Measurements from ENCODE around the gene NIPA2. TPM values are rescaled to one million over a fixed set of nuclear protein-coding genes. Genes with fewer than 3 reads are reported as not detected.

Gene NIPA2
- total RNA-seq, 1 experiment from 2014 or later, result 108 TPM

GRCh38 chr15:22893081-22893480, 54.6 kb downstream of the NIPA2 start:
- Histone ChIP-seq H3K9me2 (replicated peaks; ENCODE audit: low read length) (no peaks in the 10 kb centered on the region), H3K9ac (ENCODE audit: low read length) (no peak overlapping the region), H3K4me1 (ENCODE audit: insufficient read depth, low read length) (peaks cover 29% of the 10 kb centered on the region), H3K4me3 (ENCODE audit: low read length) (no peak overlapping the region), H4K20me1 (ENCODE audit: low read length) (no peaks in the 10 kb centered on the region), H3K27me3 (ENCODE audit: low read length) (no peaks in the 10 kb centered on the region), H3K79me2 (ENCODE audit: low read length) (no peaks in the 10 kb centered on the region), H3K9me3 (ENCODE audit: low read length) (no peaks in the 10 kb centered on the region), H3K4me2 (ENCODE audit: low read length) (no peak overlapping the region), H3F3A (ENCODE audit: low read length, unreplicated experiment) (no peaks in the 10 kb centered on the region), H2AFZ (ENCODE audit: low read length) (no peak overlapping the region), H3K36me3 (ENCODE audit: low read depth, low read length) (peaks cover 3% of the 10 kb centered on the region; the same call in 1 of the 2 replicates), H3K27ac (ENCODE audit: low read length) (no peak overlapping the region)
- no peak for ATAC-seq
- ChIA-PET CTCF (no interaction called here), POLR2A (ENCODE audit: unreplicated experiment) (no interaction called here)
- DNase-seq, result no peak
- no TSS peak for BruUV-seq (replicated peaks)
- TF ChIP-seq EZH2 (IDR thresholded peaks at IDR 0.05; ENCODE audit: low read length, unreplicated experiment) (no peak), CTCF (conservative IDR thresholded peaks at IDR 0.05; ENCODE audit: low read depth, low read length) (no peak), EZH2phosphoT487 (IDR thresholded peaks at IDR 0.05; ENCODE audit: borderline replicate concordance, low read length) (no peak)
- intact Hi-C loops (cut with micrococcal nuclease), result loop anchor here (10.0 kb wide), 1 partner anchor 182 kb away; no protein-coding TSS in a partner anchor

DNA sequence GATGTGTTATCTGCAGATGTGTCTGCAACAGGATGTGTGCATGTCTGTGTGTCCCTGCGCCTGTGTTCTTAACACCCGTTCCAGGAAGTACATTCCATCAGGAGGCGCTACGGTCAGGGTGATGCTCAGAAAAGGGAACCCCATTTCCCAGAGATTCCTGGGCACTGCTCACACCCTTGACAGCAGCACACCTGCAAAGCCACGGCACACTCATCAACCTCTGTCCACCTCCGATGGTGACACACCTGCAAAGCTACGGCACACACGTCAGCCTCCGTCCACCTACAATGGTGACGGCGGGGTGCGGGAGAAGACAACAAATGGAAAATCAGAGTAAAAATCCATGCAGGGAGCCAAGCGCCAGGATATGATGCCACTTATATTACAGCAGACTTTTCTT, 55.4 kb downstream of the NIPA2 start:
- ATAC-seq, result no peak
- H3K9ac ChIP-seq (ENCODE audit: low read length), result no peak overlapping the region
- intact Hi-C loops (cut with micrococcal nuclease), result loop anchor here (2.0 to 10.0 kb wide), 3 partner anchors 39 to 181 kb away; partner anchors contain the start of gene NIPA2
- H3K4me2 ChIP-seq (ENCODE audit: low read length), result no peak overlapping the region
- peaks cover 3% of the 10 kb centered on the region; the same call in 1 of the 2 replicates for H3K36me3 ChIP-seq (ENCODE audit: low read depth, low read length)
- peaks cover 21% of the 10 kb centered on the region for H3K4me1 ChIP-seq (ENCODE audit: insufficient read depth, low read length)
- H3K9me2 ChIP-seq (replicated peaks; ENCODE audit: low read length), result no peaks in the 10 kb centered on the region
- POLR2A ChIA-PET (ENCODE audit: unreplicated experiment), result no interaction called here
- no peaks in the 10 kb centered on the region for H3F3A ChIP-seq (ENCODE audit: low read length, unreplicated experiment)
- no peaks in the 10 kb centered on the region for H3K9me3 ChIP-seq (ENCODE audit: low read length)
- H2AFZ ChIP-seq (ENCODE audit: low read length), result no peak overlapping the region
- H3K27me3 ChIP-seq (ENCODE audit: low read length), result no peaks in the 10 kb centered on the region
- H3K27ac ChIP-seq (ENCODE audit: low read length), result no peak overlapping the region
- H4K20me1 ChIP-seq (ENCODE audit: low read length), result no peaks in the 10 kb centered on the region
- H3K4me3 ChIP-seq (ENCODE audit: low read length), result no peak overlapping the region
- no peaks in the 10 kb centered on the region for H3K79me2 ChIP-seq (ENCODE audit: low read length)
- TF ChIP-seq CTCF (conservative IDR thresholded peaks at IDR 0.05; ENCODE audit: low read depth, low read length) (no peak), EZH2 (IDR thresholded peaks at IDR 0.05; ENCODE audit: low read length, unreplicated experiment) (no peak), EZH2phosphoT487 (IDR thresholded peaks at IDR 0.05; ENCODE audit: borderline replicate concordance, low read length) (no peak)
- no TSS peak for BruUV-seq (replicated peaks)
- no peak for DNase-seq
- CTCF ChIA-PET, result no interaction called here

DNA sequence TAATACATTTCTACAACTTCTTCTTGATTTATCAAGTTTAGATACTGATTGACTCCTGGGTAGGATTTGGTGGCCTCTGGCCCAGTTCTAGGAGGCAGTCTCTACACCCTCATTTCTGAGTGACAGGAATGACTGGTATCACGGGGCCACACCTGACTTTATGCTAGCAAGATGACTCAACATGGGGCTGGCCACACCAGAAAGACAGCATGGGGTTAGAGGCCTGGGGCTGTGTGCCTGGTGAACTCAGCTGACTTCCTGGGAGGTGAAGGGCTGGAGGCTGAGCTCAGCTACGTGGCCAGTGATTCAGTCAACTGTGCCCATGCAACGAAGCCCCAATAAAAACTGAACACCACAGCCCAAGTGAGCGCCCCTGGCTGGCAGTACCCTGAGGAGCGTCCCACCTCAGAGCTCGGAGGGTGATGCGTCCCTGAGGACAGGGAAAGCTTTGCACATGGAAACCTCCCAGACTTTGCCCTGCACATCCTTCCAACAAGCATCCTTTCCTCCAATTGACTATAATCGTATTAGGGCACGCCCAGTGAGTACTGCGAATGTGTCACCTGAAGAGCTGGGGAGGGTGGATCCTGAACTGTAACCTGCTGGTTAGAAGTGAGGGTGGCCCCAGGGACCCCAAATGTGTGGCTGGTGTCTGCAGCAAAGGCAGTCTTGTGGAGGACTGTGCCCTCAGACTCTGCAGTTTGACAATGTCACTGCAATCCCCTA, 57.2 kb downstream of the NIPA2 start:
- ChIA-PET POLR2A (ENCODE audit: unreplicated experiment) (interaction anchor here (0.6 kb wide), 1 partner anchor 8 kb away, joined by 3 read pairs; no protein-coding TSS in a partner anchor), CTCF (interaction anchor here (0.7 kb wide), 1 partner anchor 13 kb away, joined by 3 read pairs; no protein-coding TSS in a partner anchor)
- Histone ChIP-seq H3K9me2 (replicated peaks; ENCODE audit: low read length) (no peaks in the 10 kb centered on the region), H3K36me3 (ENCODE audit: low read depth, low read length) (peaks cover 8% of the 10 kb centered on the region), H2AFZ (ENCODE audit: low read length) (peak overlapping the region; percentile 28; the same call in 1 of the 2 replicates), H3K4me1 (ENCODE audit: insufficient read depth, low read length) (peaks cover 18% of the 10 kb centered on the region), H3K4me3 (ENCODE audit: low read length) (peak overlapping the region; percentile 30; the same call in 1 of the 2 replicates), H3F3A (ENCODE audit: low read length, unreplicated experiment) (no peaks in the 10 kb centered on the region), H3K9me3 (ENCODE audit: low read length) (no peaks in the 10 kb centered on the region), H3K4me2 (ENCODE audit: low read length) (peak overlapping the region; percentile 69), H3K27me3 (ENCODE audit: low read length) (no peaks in the 10 kb centered on the region), H4K20me1 (ENCODE audit: low read length) (no peaks in the 10 kb centered on the region), H3K27ac (ENCODE audit: low read length) (peak overlapping the region; percentile 84), H3K9ac (ENCODE audit: low read length) (peak overlapping the region; percentile 32), H3K79me2 (ENCODE audit: low read length) (no peaks in the 10 kb centered on the region)
- DNase-seq (peak; percentile 98), ATAC-seq (peak; percentile 99)
- TSS peak; percentile 96 for BruUV-seq (replicated peaks)
- no peak for TF ChIP-seq EZH2 (IDR thresholded peaks at IDR 0.05; ENCODE audit: low read length, unreplicated experiment)
- TF ChIP-seq EZH2phosphoT487 (IDR thresholded peaks at IDR 0.05; ENCODE audit: borderline replicate concordance, low read length), result no peak
- peak; percentile 48 for TF ChIP-seq CTCF (conservative IDR thresholded peaks at IDR 0.05; ENCODE audit: low read depth, low read length)
- intact Hi-C loops (cut with micrococcal nuclease), result loop anchor here (1.0 to 10.0 kb wide), 4 partner anchors 37 to 179 kb away; partner anchors contain the start of gene NIPA2
